Endothelial cell of umbilical vein (primary cell): ENCODE data around the gene MAN1A2. TPM values are rescaled to one million over a fixed set of nuclear protein-coding genes. Genes with fewer than 3 reads are reported as not detected.

Experiments used
- BruUV-seq: library from RNA; stranded (reverse); fragments of 400-500 nt; replicated peaks from 2 replicates; lab custom pipeline; 2021; lab: Mats Ljungman, UMichigan
- CTCF ChIA-PET: fragments of 300-600, 350-600 bp; sonication (Branson Sonifier 250); formaldehyde crosslinking; loops from one replicate; lab custom pipeline; 2021; ENCODE audit warnings: antibody characterized with exemption, inconsistent platforms; lab: Charles Lee
- POLR2A ChIA-PET: fragments of 300-600, 350-600 bp; sonication (Branson Sonifier 250); formaldehyde crosslinking; loops from one replicate; lab custom pipeline; 2021; ENCODE audit warnings: antibody characterized with exemption, inconsistent platforms; lab: Charles Lee
- DNase-seq: peaks from one replicate; pipeline ENCODE4 v3.0.0-alpha.2; 2011; ENCODE audit warnings: low read depth, low spot score
- FAIRE-seq: peaks from 2 replicates; lab custom pipeline; 2011; peaks lifted over from hg19 to GRCh38; lab: Jason Lieb, UNC
- H2AFZ ChIP-seq: 2 replicates; pipeline ENCODE4 v1.6.0; 2012; ENCODE audit warnings: low read depth, low read length, control low read depth, inconsistent platforms
- H3K27ac ChIP-seq: 2 replicates; pipeline ENCODE4 v1.5.1; 2011; ENCODE audit warnings: low read depth, mild to moderate bottlenecking, control low read depth, low read length, moderate library complexity; ENCODE audit not compliant: insufficient read depth
- H3K27me3 ChIP-seq, 2 experiments: 2 replicates each; pipeline versions ENCODE4 v1.6.0 to v1.6.1; 2011; ENCODE audit warnings: low read length in 2 of 2, mixed read lengths in 1 of 2; ENCODE audit not compliant: control insufficient read depth in 2 of 2, insufficient read depth in 2 of 2
- H3K36me3 ChIP-seq, 2 experiments: 2 replicates in 1 of 2; 3 replicates in 1 of 2; pipeline ENCODE4 v1.5.1; 2011; ENCODE audit warnings: low read length in 2 of 2, mild to moderate bottlenecking in 1 of 2, moderate library complexity in 1 of 2; ENCODE audit not compliant: control insufficient read depth in 2 of 2, insufficient read depth in 2 of 2; ENCODE audit errors: extremely low read depth in 1 of 2
- H3K4me1 ChIP-seq: 3 replicates; pipeline ENCODE4 v1.5.1; 2011; ENCODE audit warnings: mild to moderate bottlenecking, low read length; ENCODE audit not compliant: control insufficient read depth, insufficient read depth; ENCODE audit errors: extremely low read depth
- H3K4me2 ChIP-seq: 2 replicates; pipeline ENCODE4 v1.6.1; 2011; ENCODE audit warnings: low read length, control low read depth, mixed read lengths; ENCODE audit not compliant: insufficient read depth
- H3K4me3 ChIP-seq, 3 experiments: fragments of 200-600 bp in 1 of 3; sonication (generic), shearing (Covaris generic) in 1 of 3; replicated peaks in 1 of 3; 2 replicates each; pipeline ENCODE4 v1.5.1; 2011 to 2016; ENCODE audit warnings: control low read depth in 3 of 3, low read length in 3 of 3, mild to moderate bottlenecking in 2 of 3, inconsistent platforms in 1 of 3, low read depth in 1 of 3, moderate library complexity in 1 of 3; ENCODE audit not compliant: insufficient read depth in 1 of 3
- H3K79me2 ChIP-seq: 2 replicates; pipeline ENCODE4 v1.6.0; 2012; ENCODE audit warnings: low read length, inconsistent platforms; ENCODE audit not compliant: control insufficient read depth, insufficient read depth
- H3K9ac ChIP-seq: replicated peaks from 2 replicates; pipeline ENCODE3; 2011; ENCODE audit warnings: low read length, control low read depth; ENCODE audit not compliant: insufficient read depth; ENCODE audit errors: extremely low read depth
- H3K9me1 ChIP-seq: replicated peaks from 3 replicates; pipeline ENCODE4 v1.6.0; 2011; ENCODE audit warnings: mild to moderate bottlenecking, low read length; ENCODE audit not compliant: control insufficient read depth, insufficient read depth; ENCODE audit errors: extremely low read depth
- H3K9me3 ChIP-seq: replicated peaks from 2 replicates; pipeline ENCODE4 v1.5.1; 2012; ENCODE audit warnings: low read length, inconsistent platforms; ENCODE audit not compliant: control insufficient read depth, insufficient read depth
- H4K20me1 ChIP-seq: replicated peaks from 2 replicates; pipeline ENCODE3; 2011; ENCODE audit warnings: mild to moderate bottlenecking, low read length; ENCODE audit not compliant: control insufficient read depth, insufficient read depth; ENCODE audit errors: extremely low read depth
- EZH2 ChIP-seq: IDR thresholded peaks from 2 replicates; pipeline ENCODE4 v1.6.1; 2012; ENCODE audit warnings: borderline replicate concordance, low read depth, mild to moderate bottlenecking, moderate library complexity, low read length, inconsistent platforms; ENCODE audit not compliant: severe bottlenecking
- FOS ChIP-seq: IDR thresholded peaks from 2 replicates; pipeline ENCODE4 v1.6.1; 2011; ENCODE audit warnings: mild to moderate bottlenecking, low read length, moderate library complexity, borderline replicate concordance; ENCODE audit not compliant: insufficient read depth
- GATA2 ChIP-seq: IDR thresholded peaks from 2 replicates; pipeline ENCODE4 v1.7.0; 2011; ENCODE audit warnings: low read depth, mild to moderate bottlenecking, moderate library complexity, mixed read lengths, low read length; ENCODE audit not compliant: insufficient read length, insufficient read depth
- JUN ChIP-seq: IDR thresholded peaks from 2 replicates; pipeline ENCODE4 v1.6.1; 2011; ENCODE audit warnings: borderline replicate concordance, low read depth; ENCODE audit not compliant: insufficient read length, insufficient read depth
- MYC ChIP-seq: IDR thresholded peaks from one replicate; pipeline ENCODE4 v1.6.1; 2011; ENCODE audit warnings: mild to moderate bottlenecking, low read depth, low read length
- POLR2A ChIP-seq: IDR thresholded peaks from 2 replicates; pipeline ENCODE4 v1.6.1; 2012; ENCODE audit warnings: low read depth, mild to moderate bottlenecking, control low read depth, low read length
- POLR2AphosphoS5 ChIP-seq: IDR thresholded peaks from 2 replicates; pipeline ENCODE4 v1.6.1; 2012; ENCODE audit warnings: low read depth, mild to moderate bottlenecking, control low read depth, low read length, moderate library complexity; ENCODE audit not compliant: insufficient read depth
- dilution Hi-C: fragments of 300-500 bp; cut with MboI; formaldehyde crosslinking; loops from one replicate; pipeline ENCODE4 v1.15.0; 2019; ENCODE audit warnings: low sequenced_read_pairs; ENCODE audit not compliant: extremely low pct_ligation_motif_present
- intact Hi-C: fragments of 100-400 bp; cut with micrococcal nuclease; formaldehyde crosslinking; loops from one replicate; pipeline ENCODE4 v1.10.0; 2022
- polyA plus RNA-seq, 4 experiments: library from polyadenylated mRNA; depleted of rRNA in 3 of 4; stranded (reverse) in 3 of 4; unstranded in 1 of 4; fragments of >200 nt; gene quantifications; 2 replicates each; pipeline versions ENCODE4 v1.2.1 to v1.2.3, GENCODE V29; 2011 to 2012; ENCODE audit warnings: missing spikeins in 1 of 4
- total RNA-seq: library from RNA; stranded (reverse); gene quantifications from 2 replicates; pipeline ENCODE4 v1.2.3, GENCODE V29; 2021
- TF ChIP-seq, protein P1 (sequence below): IDR thresholded peaks from 2 replicates; pipeline ENCODE4 v1.6.1; 2011; ENCODE audit not compliant: insufficient read depth, insufficient read length
- TF ChIP-seq, protein P2 (sequence below), 2 donors: IDR thresholded peaks; 1 replicate in 1 of 2; 2 replicates in 1 of 2; pipeline ENCODE4 v1.5.1; 2011; ENCODE audit warnings: low read length in 2 of 2, mild to moderate bottlenecking in 2 of 2, moderate library complexity in 2 of 2, control low read depth in 1 of 2, inconsistent platforms in 1 of 2, low read depth in 1 of 2; ENCODE audit not compliant: insufficient read depth in 1 of 2; ENCODE audit errors: extremely low read depth in 1 of 2

Gene MAN1A2
- total and polyA plus RNA-seq, 2 donors (not counting 3 experiments of a cell fraction or from before 2014, with no cell fraction given) = 13.5 to 36.2 TPM

DNA sequence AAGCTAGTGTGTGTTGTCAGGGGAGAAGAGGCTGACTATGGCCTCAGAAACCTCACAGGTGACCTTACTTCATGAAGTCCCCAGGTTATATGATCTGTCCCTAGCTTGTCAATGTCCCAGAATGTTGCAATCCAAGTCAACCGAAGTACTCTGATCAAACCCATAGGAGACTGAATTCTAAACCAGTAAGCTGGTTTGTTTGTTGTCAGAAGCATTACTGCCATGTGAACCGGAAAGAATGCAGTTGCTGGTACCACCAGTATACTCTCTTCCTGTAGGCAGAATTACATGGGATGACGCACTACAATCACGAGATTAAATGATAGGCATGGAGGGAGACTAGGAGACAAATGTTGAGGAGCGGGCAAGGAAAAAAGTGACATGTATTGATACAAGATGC lies 26.1 kb upstream of the MAN1A2 start:
- dilution Hi-C loops = no loop called here

More for the DNA sequence above, 26.1 kb upstream of the MAN1A2 start:
- intact Hi-C loops = no loop called here
- no peaks in the 10 kb centered on the region for H4K20me1 ChIP-seq
- peaks cover 4 to 11% of the 10 kb centered on the region in 2 experiments for H3K27me3 ChIP-seq
- DNase-seq (no peak), FAIRE-seq (no peak)
- no peak overlapping the region for H3K9ac ChIP-seq
- CTCF ChIA-PET = interaction anchor here (1.2 to 1.4 kb wide), 2 partner anchors 10 to 418 kb away, joined by 3 to 5 read pairs; no protein-coding TSS in a partner anchor
- no peaks in the 10 kb centered on the region for H3K4me1 ChIP-seq
- H3K9me3 ChIP-seq = no peaks in the 10 kb centered on the region
- no peak overlapping the region for H3K4me2 ChIP-seq
- H3K36me3 ChIP-seq = no peaks in the 10 kb centered on the region
- H3K27ac ChIP-seq = no peak overlapping the region
- TF ChIP-seq JUN (no peak), POLR2AphosphoS5 (no peak), EZH2 (no peak), GATA2 (no peak), MYC (no peak), POLR2A (no peak), FOS (no peak)
- TF ChIP-seq, protein P1, sequence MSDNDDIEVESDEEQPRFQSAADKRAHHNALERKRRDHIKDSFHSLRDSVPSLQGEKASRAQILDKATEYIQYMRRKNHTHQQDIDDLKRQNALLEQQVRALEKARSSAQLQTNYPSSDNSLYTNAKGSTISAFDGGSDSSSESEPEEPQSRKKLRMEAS = no peak
- TF ChIP-seq, protein P2, sequence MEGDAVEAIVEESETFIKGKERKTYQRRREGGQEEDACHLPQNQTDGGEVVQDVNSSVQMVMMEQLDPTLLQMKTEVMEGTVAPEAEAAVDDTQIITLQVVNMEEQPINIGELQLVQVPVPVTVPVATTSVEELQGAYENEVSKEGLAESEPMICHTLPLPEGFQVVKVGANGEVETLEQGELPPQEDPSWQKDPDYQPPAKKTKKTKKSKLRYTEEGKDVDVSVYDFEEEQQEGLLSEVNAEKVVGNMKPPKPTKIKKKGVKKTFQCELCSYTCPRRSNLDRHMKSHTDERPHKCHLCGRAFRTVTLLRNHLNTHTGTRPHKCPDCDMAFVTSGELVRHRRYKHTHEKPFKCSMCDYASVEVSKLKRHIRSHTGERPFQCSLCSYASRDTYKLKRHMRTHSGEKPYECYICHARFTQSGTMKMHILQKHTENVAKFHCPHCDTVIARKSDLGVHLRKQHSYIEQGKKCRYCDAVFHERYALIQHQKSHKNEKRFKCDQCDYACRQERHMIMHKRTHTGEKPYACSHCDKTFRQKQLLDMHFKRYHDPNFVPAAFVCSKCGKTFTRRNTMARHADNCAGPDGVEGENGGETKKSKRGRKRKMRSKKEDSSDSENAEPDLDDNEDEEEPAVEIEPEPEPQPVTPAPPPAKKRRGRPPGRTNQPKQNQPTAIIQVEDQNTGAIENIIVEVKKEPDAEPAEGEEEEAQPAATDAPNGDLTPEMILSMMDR (IDR thresholded peaks at IDR 0.05; ENCODE audit: extremely low read depth in 1 of 2, insufficient read depth in 1 of 2, low read depth in 1 of 2, low read length in 2 of 2) = no peak
- H3K4me3 ChIP-seq = no peak overlapping the region
- no peaks in the 10 kb centered on the region for H3K9me1 ChIP-seq
- no peaks in the 10 kb centered on the region for H3K79me2 ChIP-seq
- POLR2A ChIA-PET = no interaction called here
- no peak overlapping the region for H2AFZ ChIP-seq
- BruUV-seq = no TSS peak
